NCI-H2227 (cell line): ENCODE results near the gene RPN2.

Experiments used
- DNase-seq: peaks from one replicate; lab custom pipeline; 2025; ENCODE audit not compliant: unreplicated experiment; lab: John Stamatoyannopoulos, UW

The RPN2 gene

GRCh38 chr20:37179683-37180524, 774 bp downstream of the RPN2 start:
- no peak for DNase-seq

- DNase-seq: no peak
Observed at GRCh38 chr20:37185686-37186085, 6.6 kb downstream of the RPN2 start.

GRCh38 chr20:37188787-37189186, 9.7 kb downstream of the RPN2 start:
- no peak for DNase-seq

DNA sequence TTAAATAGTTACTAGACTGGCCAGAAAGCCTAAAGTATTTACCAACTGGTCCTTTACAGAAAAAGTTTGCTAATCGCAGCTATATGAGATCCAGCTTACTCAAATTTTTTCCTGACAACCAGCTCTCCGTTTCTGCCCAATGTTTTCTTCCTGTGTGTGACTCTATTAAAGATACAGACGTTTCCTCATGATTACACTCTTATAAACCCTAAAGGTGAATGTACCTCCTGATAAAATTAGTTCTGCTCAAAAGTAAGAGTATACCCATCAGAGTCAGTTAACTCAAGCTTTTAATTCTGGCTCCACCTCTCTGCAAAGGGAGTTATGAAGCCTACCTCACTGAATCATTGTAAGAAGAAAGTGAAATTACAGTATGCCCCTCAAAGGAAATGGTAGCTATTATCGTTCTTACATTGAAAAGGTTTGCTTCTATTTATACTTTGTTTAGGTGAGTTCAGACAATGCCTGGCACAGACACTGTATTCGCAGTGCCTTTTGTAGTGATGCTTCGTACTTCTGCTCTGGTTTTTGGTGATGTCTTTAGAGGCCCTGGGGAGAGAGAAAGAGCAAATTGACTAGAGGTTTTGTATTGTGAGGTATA, 10.4 kb downstream of the RPN2 start:
- no peak for DNase-seq

- no peak for DNase-seq
Observed at GRCh38 chr20:37190354-37191112, 11.4 kb downstream of the RPN2 start.

- peak; percentile 83 for DNase-seq
Observed at GRCh38 chr20:37192137-37192854, 13.2 kb downstream of the RPN2 start.

DNA sequence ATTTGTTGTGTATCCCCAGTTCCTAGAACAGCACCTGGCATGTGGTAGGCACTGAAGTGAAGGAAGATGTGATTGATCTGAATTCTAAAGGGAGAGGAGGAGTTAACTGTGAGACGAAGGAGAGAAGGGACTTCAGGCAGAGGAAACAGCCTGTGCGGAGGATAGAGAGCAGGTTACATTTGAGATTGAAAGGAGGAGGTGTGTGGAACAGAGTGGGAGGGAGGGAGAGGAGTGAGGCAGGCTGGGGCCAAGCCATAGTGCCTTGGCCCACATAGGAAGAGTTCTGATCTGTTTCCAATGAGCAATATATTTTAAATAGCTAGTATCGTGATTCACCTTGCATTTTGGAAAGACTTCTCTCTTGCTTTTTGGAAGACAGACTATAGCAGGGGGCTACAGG, 14.1 kb downstream of the RPN2 start:
- no peak for DNase-seq

GRCh38 chr20:37193821-37194220, 14.7 kb downstream of the RPN2 start:
- DNase-seq: no peak

- DNase-seq: no peak
Observed at GRCh38 chr20:37194621-37195417, 15.7 kb downstream of the RPN2 start.

DNA sequence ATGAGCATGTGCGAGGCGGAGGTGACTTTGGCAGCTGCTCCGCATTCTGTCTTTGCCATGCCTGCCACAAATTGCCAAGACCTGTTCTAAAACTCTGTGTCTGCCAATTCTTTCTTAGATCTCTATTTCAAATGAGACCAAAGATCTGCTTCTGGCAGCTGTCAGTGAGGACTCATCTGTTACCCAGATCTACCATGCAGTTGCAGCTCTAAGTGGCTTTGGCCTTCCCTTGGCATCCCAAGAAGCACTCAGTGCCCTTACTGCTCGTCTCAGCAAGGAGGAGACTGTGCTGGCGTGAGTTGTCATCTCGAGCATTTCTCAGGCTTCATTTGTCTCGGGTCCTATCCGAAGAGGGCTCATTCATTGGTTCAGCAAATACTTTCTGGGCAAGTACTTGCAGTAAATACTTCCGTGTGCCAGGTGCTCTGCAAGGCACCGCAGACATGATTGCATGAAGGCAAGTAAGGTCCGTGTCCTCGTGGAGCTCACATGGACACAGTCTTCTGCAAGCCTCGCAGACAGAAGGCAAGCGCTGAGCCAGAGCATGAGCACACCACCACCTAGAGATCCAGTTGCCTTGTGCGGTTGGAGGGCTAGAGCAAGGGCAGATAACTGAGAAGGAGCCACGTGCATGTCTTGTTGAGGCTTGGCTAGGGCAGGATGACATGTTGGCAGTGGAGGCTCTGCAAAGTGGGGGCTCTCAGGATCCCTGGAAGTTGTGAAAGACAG, 20.0 kb downstream of the RPN2 start:
- no peak for DNase-seq

DNA sequence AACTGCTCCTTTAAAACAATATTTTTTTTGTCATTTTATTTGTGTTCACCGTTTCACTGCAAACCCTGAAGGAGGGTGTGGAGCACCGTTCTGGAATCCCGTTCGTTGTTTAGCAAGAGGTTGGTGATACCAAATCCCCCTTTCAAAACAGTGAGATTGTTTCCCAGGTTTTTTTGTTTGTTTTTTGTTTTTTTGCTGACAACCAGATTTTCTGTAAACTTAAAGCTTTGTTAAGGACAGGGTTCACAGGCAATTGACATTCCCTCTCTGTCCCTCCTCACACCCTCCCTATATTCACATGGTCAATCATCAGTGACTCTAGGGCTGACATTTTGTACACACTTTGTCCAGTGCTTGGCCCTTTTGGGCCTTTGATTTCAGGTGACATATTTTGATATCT, 21.2 kb downstream of the RPN2 start:
- no peak for DNase-seq

- no peak for DNase-seq
Observed at GRCh38 chr20:37200926-37201826, 22.0 kb downstream of the RPN2 start.

DNA sequence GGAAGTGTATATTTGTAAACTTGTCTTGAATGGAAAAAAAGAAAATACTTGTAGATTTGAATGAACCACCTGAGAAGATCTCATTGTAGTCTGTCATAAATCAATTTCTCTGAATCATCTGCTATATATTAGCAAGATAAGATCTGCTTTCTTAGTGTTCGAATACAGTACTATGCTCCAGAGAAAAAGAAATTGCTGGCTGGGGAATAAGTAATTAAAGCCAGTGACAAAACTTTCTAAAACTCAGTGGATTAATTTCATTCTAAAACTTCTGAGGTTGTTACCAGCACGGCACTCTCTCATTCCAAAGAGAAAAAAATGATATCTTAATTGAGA, 22.7 kb downstream of the RPN2 start:
- DNase-seq: no peak

GRCh38 chr20:37202267-37202943, 23.3 kb downstream of the RPN2 start:
- DNase-seq: peak; percentile 86

GRCh38 chr20:37204056-37204455, 24.9 kb downstream of the RPN2 start:
- no peak for DNase-seq

DNA sequence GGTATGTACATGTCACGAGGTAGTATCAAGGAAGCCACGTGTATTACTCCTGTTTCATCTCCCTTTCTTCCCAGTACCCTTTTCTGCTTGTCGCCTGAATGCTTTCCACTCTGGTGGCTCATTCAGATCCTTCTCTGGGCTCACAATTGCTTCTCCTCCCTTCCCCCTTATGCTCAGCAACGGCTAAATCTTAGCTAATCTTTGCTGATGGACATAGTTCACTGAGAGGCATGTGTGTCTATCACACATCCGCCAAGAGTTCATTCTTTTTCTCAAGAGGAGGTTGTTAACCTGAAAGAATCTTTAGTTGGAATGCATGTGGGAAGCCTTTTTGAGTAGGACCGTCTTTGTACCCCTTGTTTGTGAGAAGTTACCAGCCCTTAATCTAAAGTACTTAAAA, 26.0 kb downstream of the RPN2 start:
- no peak for DNase-seq

GRCh38 chr20:37205794-37206193, 26.7 kb downstream of the RPN2 start:
- DNase-seq: no peak

- no peak for DNase-seq
Observed at GRCh38 chr20:37207171-37207570, 28.0 kb downstream of the RPN2 start.
